GM12878 (cell line): Measurements from ENCODE around the gene ARHGEF11. TPM values are rescaled to one million over a fixed set of nuclear protein-coding genes. Genes with fewer than 3 reads are reported as not detected.

Experiments
- ATAC-seq: fragments of 200-7000 bp; cut with Tn5 transposase; 3 replicates; pipeline ENCODE4 v1.9.1; 2020; ENCODE audit warnings: mild to moderate bottlenecking, moderate library complexity
- BruUV-seq: library from RNA; stranded (reverse); fragments of 400-500 nt; replicated peaks from 2 replicates; lab custom pipeline; 2021; lab: Mats Ljungman, UMichigan
- CTCF ChIA-PET: fragments of 300-600 bp; sonication (Branson Sonifier 250); formaldehyde crosslinking; extraction: SDS; loops from one replicate; lab custom pipeline; 2021; ENCODE audit warnings: inconsistent platforms; lab: Yijun Ruan, JAX
- POLR2A ChIA-PET: fragments of 350-600 bp; formaldehyde crosslinking; extraction: SDS; loops from one replicate; lab custom pipeline; 2021; ENCODE audit warnings: inconsistent platforms; lab: Charles Lee
- RAD21 ChIA-PET: fragments of 300-600 bp; sonication (Branson Sonifier 250); formaldehyde crosslinking; loops from one replicate; lab custom pipeline; 2023; ENCODE audit warnings: antibody characterized with exemption; ENCODE audit not compliant: unreplicated experiment; lab: Charles Lee
- SMC1A ChIA-PET: fragments of 300-600 bp; sonication (Branson Sonifier 250); formaldehyde crosslinking; loops from one replicate; lab custom pipeline; 2023; ENCODE audit not compliant: unreplicated experiment, uncharacterized antibody; lab: Charles Lee
- DNase-seq: peaks from one replicate; pipeline ENCODE4 v3.0.0-alpha.2; 2011; ENCODE audit warnings: low read depth, low spot score
- FAIRE-seq: peaks from 3 replicates; lab custom pipeline; 2011; peaks lifted over from hg19 to GRCh38; lab: Jason Lieb, UNC
- H2AFZ ChIP-seq: 2 replicates; pipeline ENCODE4 v1.6.0; 2011; ENCODE audit warnings: low read depth, low read length, control low read depth; ENCODE audit not compliant: control insufficient read depth
- H3K27ac ChIP-seq: 2 replicates; pipeline ENCODE4 v1.5.1; 2011; ENCODE audit warnings: control low read depth; ENCODE audit not compliant: control insufficient read depth, insufficient read depth
- H3K27me3 ChIP-seq, 2 experiments: replicated peaks in 1 of 2; 2 replicates each; pipeline versions ENCODE4 v1.6.0 to v1.6.1; 2011; ENCODE audit warnings: low read length in 1 of 2; ENCODE audit not compliant: control insufficient read depth in 2 of 2, insufficient read depth in 2 of 2
- H3K36me3 ChIP-seq, 2 experiments: 2 replicates each; pipeline ENCODE4 v1.5.1; 2011; ENCODE audit warnings: low read length in 1 of 2; ENCODE audit not compliant: control insufficient read depth in 2 of 2, insufficient read depth in 2 of 2
- H3K4me1 ChIP-seq: 2 replicates; pipeline ENCODE4 v1.6.1; 2011; ENCODE audit warnings: mild to moderate bottlenecking, low read length, moderate library complexity, mixed read lengths; ENCODE audit not compliant: control insufficient read depth, insufficient read depth
- H3K4me2 ChIP-seq: 2 replicates; pipeline ENCODE4 v1.6.0; 2011; ENCODE audit warnings: control low read depth; ENCODE audit not compliant: control insufficient read depth, insufficient read depth
- H3K4me3 ChIP-seq: fragments of 200-600 bp; sonication (generic); 2 replicates; pipeline ENCODE4 v1.5.1; 2016
- H3K79me2 ChIP-seq: 2 replicates; pipeline ENCODE4 v1.6.0; 2011; ENCODE audit warnings: low read length; ENCODE audit not compliant: control insufficient read depth, insufficient read depth
- H3K9ac ChIP-seq: 2 replicates; pipeline ENCODE4 v1.8.0; 2011; ENCODE audit warnings: low read length, control low read depth, mixed read lengths; ENCODE audit not compliant: control insufficient read depth, insufficient read depth
- H3K9me3 ChIP-seq: replicated peaks from 3 replicates; pipeline ENCODE4 v1.5.1; 2011; ENCODE audit warnings: mild to moderate bottlenecking, low read length; ENCODE audit not compliant: control insufficient read depth, insufficient read depth
- H4K20me1 ChIP-seq: 2 replicates; pipeline ENCODE4 v1.6.0; 2011; ENCODE audit not compliant: control insufficient read depth, insufficient read depth
- BCL3 ChIP-seq: IDR thresholded peaks from 2 replicates; pipeline ENCODE4 v1.6.1; 2011; ENCODE audit warnings: borderline replicate concordance, low read depth, mild to moderate bottlenecking, moderate library complexity, low read length; ENCODE audit not compliant: insufficient read depth, poor library complexity, severe bottlenecking
- MTA2 ChIP-seq: fragments of 450-650 bp; IDR thresholded peaks from 2 replicates; pipeline ENCODE4 v1.6.1; 2016; ENCODE audit warnings: low read depth, mild to moderate bottlenecking, moderate library complexity
- RAD21 ChIP-seq: IDR thresholded peaks from 2 replicates; pipeline ENCODE4 v1.6.1; 2011; ENCODE audit warnings: mild to moderate bottlenecking, low read depth, low read length, moderate library complexity; ENCODE audit not compliant: insufficient read depth
- RELA ChIP-seq: fragments of 450-650 bp; IDR thresholded peaks from 2 replicates; pipeline ENCODE4 v1.8.0; 2014; ENCODE audit warnings: borderline replicate concordance; ENCODE audit not compliant: partially characterized antibody
- SIN3A ChIP-seq: IDR thresholded peaks from 2 replicates; pipeline ENCODE4 v1.6.1; 2012; ENCODE audit warnings: low read depth, low read length, improper control_type of control experiment
- SUPT20H ChIP-seq: IDR thresholded peaks from 2 replicates; pipeline ENCODE4 v1.6.1; 2011; ENCODE audit warnings: low read depth, mild to moderate bottlenecking, low read length, moderate library complexity, borderline replicate concordance; ENCODE audit not compliant: control insufficient read depth
- WGBS: methylation state at CpG from one replicate; pipeline ENCODE4 v1.1.6; 2016; ENCODE audit warnings: low lambda C conversion rate; ENCODE audit not compliant: insufficient replicate concordance, insufficient coverage; ENCODE audit errors: missing lambda C conversion rate; 5-methylcytosine and 5-hydroxymethylcytosine counted together
- in situ Hi-C: fragments of 300-500 bp; cut with MboI; formaldehyde crosslinking; loops from 9 replicates; pipeline ENCODE4 v1.14.3; 2018; ENCODE audit warnings: mixed read lengths
- intact Hi-C: fragments of 100-400 bp; cut with micrococcal nuclease; formaldehyde crosslinking; loops from one replicate; pipeline ENCODE4 v1.14.2; 2022; ENCODE audit not compliant: unreplicated experiment
- polyA plus RNA-seq, 11 experiments: library from polyadenylated mRNA; depleted of rRNA in 4 of 11; unstranded in 6 of 11; stranded (reverse) in 5 of 11; fragments of >200 nt; fragmentation: Nextera tagmentation in 4 of 11; fragmentation: Illumina TruSeq in 1 of 11; extraction: Ambion mirVana in 4 of 11; extraction: Trizol in 1 of 11; gene quantifications; 1 replicate in 1 of 11; 2 replicates in 10 of 11; pipeline versions ENCODE4 v1.2.1 to v1.2.3, GENCODE V29; 2011 to 2016; ENCODE audit warnings: inconsistent platforms in 2 of 11, missing spikeins in 2 of 11, low read depth in 1 of 11
- total RNA-seq, 4 experiments: library from RNA; depleted of rRNA in 3 of 4; stranded (reverse); fragments of >200 nt in 3 of 4; fragmentation: Illumina TruSeq in 1 of 4; extraction: Trizol in 1 of 4; gene quantifications; 2 replicates each; pipeline versions ENCODE4 v1.2.1 to v1.2.3, GENCODE V29; 2013 to 2021

ARHGEF11 gene
- total and polyA plus RNA-seq, 10 of the 15 experiments (the other 5 are each of a cell fraction or from before 2014, with no cell fraction given): 0.05 to 12.7 (median 1.8) TPM

GRCh38 chr1:157091668-157092273, 46.2 kb upstream of the ARHGEF11 start:
- ChIA-PET SMC1A (interaction anchor here (2.2 to 10.1 kb wide), 3 partner anchors 16 to 61 kb away, joined by 6 to 383 read pairs (median 27); no protein-coding TSS in a partner anchor), POLR2A (interaction anchor here (1.5 kb wide), 1 partner anchor 63 kb away, joined by 4 read pairs; no protein-coding TSS in a partner anchor), CTCF (interaction anchor here (0.6 to 14.4 kb wide), 5 partner anchors 14 to 579 kb away, joined by 3 to 715 read pairs (median 9); no protein-coding TSS in a partner anchor), RAD21 (interaction anchor here (1.5 to 6.1 kb wide), 4 partner anchors 7 to 60 kb away, joined by 3 to 442 read pairs (median 12); partner anchors contain the start of gene ETV3L)
- H3K4me2 ChIP-seq: no peak overlapping the region
- H3K79me2 ChIP-seq: no peaks in the 10 kb centered on the region
- in situ Hi-C loops: loop anchor here (5.0 to 10.0 kb wide), 2 partner anchors 61 to 403 kb away; no protein-coding TSS in a partner anchor
- TF ChIP-seq RELA: no peak
- TF ChIP-seq RAD21: no peak
- TF ChIP-seq SUPT20H: no peak
- TF ChIP-seq MTA2: no peak
- TF ChIP-seq BCL3: no peak
- no peak for TF ChIP-seq SIN3A
- no peaks in the 10 kb centered on the region; a peak in 1 of 4 replicates for H3K27me3 ChIP-seq
- no peak overlapping the region for H3K4me3 ChIP-seq
- H2AFZ ChIP-seq: no peak overlapping the region
- H3K27ac ChIP-seq: no peak overlapping the region
- intact Hi-C loops: loop anchor here (5.0 kb wide), 1 partner anchor 46 kb away; the partner anchor contains the start of gene ETV3
- ATAC-seq (no peak), DNase-seq (no peak), FAIRE-seq (no peak)
- H3K36me3 ChIP-seq: no peaks in the 10 kb centered on the region
- H3K9ac ChIP-seq: no peak overlapping the region
- H4K20me1 ChIP-seq: no peaks in the 10 kb centered on the region
- H3K4me1 ChIP-seq: no peaks in the 10 kb centered on the region
- H3K9me3 ChIP-seq: no peaks in the 10 kb centered on the region
- BruUV-seq: no TSS peak
- WGBS: 5% methylated on average over 4 of the region's 4 CpGs
